ENCODE results near the gene C2CD4A.

The C2CD4A gene

GRCh38 chr15:62060113-62060895 lies 6.5 kb upstream of the C2CD4A start, which contains the start of gene VPS13C:
TSS of gene VPS13C (minus strand) at chr15:62060447. CDS start at chr15:62060374, 73 bp downstream.
- TF ChIP-seq NFIC (IDR thresholded peaks at IDR 0.05) (no peak), MAX (IDR thresholded peaks at IDR 0.05) (peak; percentile 85), TCF12 (IDR thresholded peaks at IDR 0.05; ENCODE audit: low read depth) (peak; percentile 11; the same call in 1 of the 2 replicates), YY1 (IDR thresholded peaks at IDR 0.05; ENCODE audit: low read depth) (0 out of 2 replicates have a peak, but pooled peaks have one; percentile 5), USF1 (IDR thresholded peaks at IDR 0.05) (peak; percentile 84), TAF1 (IDR thresholded peaks at IDR 0.05; ENCODE audit: low read depth) (peak; percentile 47; the same call in 1 of the 2 replicates), ZBTB7A (IDR thresholded peaks at IDR 0.05; ENCODE audit: low read depth) (peak; percentile 75), EGR1 (IDR thresholded peaks at IDR 0.05) (peak; percentile 47), CEBPB (IDR thresholded peaks at IDR 0.05) (no peak), EP300 (IDR thresholded peaks at IDR 0.05; ENCODE audit: borderline replicate concordance) (peak; percentile 13; the same call in 1 of the 2 replicates), CREB1 (IDR thresholded peaks at IDR 0.05; ENCODE audit: low read depth) (no peak), REST (IDR thresholded peaks at IDR 0.05; ENCODE audit: low read depth) (no peak), TEAD4 (IDR thresholded peaks at IDR 0.05) (no peak), RAD21 (IDR thresholded peaks at IDR 0.05; ENCODE audit: low read depth) (peak; percentile 26; the same call in 1 of the 2 replicates), FOXM1 (IDR thresholded peaks at IDR 0.05; ENCODE audit: borderline replicate concordance, low read depth) (no peak)

GRCh38 chr15:62060896-62061280 lies 5.9 kb upstream of the C2CD4A start:
- no peak for TF ChIP-seq NFIC (IDR thresholded peaks at IDR 0.05)
- no peak for TF ChIP-seq CREB1 (IDR thresholded peaks at IDR 0.05; ENCODE audit: low read depth)
- TF ChIP-seq TAF1 (IDR thresholded peaks at IDR 0.05; ENCODE audit: low read depth), result no peak
- TF ChIP-seq RAD21 (IDR thresholded peaks at IDR 0.05; ENCODE audit: low read depth), result no peak
- no peak for TF ChIP-seq REST (IDR thresholded peaks at IDR 0.05; ENCODE audit: low read depth)
- TF ChIP-seq USF1 (IDR thresholded peaks at IDR 0.05), result no peak
- no peak for TF ChIP-seq TCF12 (IDR thresholded peaks at IDR 0.05; ENCODE audit: low read depth)
- no peak for TF ChIP-seq EGR1 (IDR thresholded peaks at IDR 0.05)
- no peak for TF ChIP-seq CEBPB (IDR thresholded peaks at IDR 0.05)
- no peak for TF ChIP-seq TEAD4 (IDR thresholded peaks at IDR 0.05)
- no peak for TF ChIP-seq YY1 (IDR thresholded peaks at IDR 0.05; ENCODE audit: low read depth)
- TF ChIP-seq EP300 (IDR thresholded peaks at IDR 0.05; ENCODE audit: borderline replicate concordance), result no peak
- no peak for TF ChIP-seq FOXM1 (IDR thresholded peaks at IDR 0.05; ENCODE audit: borderline replicate concordance, low read depth)
- no peak for TF ChIP-seq MAX (IDR thresholded peaks at IDR 0.05)
- TF ChIP-seq ZBTB7A (IDR thresholded peaks at IDR 0.05; ENCODE audit: low read depth), result no peak

- TF ChIP-seq USF1 (IDR thresholded peaks at IDR 0.05) (no peak), TCF12 (IDR thresholded peaks at IDR 0.05; ENCODE audit: low read depth) (no peak), ZBTB7A (IDR thresholded peaks at IDR 0.05; ENCODE audit: low read depth) (no peak), CREB1 (IDR thresholded peaks at IDR 0.05; ENCODE audit: low read depth) (no peak), YY1 (IDR thresholded peaks at IDR 0.05; ENCODE audit: low read depth) (no peak), MAX (IDR thresholded peaks at IDR 0.05) (no peak), EP300 (IDR thresholded peaks at IDR 0.05; ENCODE audit: borderline replicate concordance) (no peak), TAF1 (IDR thresholded peaks at IDR 0.05; ENCODE audit: low read depth) (no peak)
These were observed 2.7 kb upstream of the C2CD4A start for GRCh38 chr15:62063825-62064635.

GRCh38 chr15:62067448-62068044 lies 769 bp downstream of the C2CD4A start:
- peak; percentile 54 for TF ChIP-seq MAX (IDR thresholded peaks at IDR 0.05)
- TF ChIP-seq YY1 (IDR thresholded peaks at IDR 0.05; ENCODE audit: low read depth), result no peak

All from Ishikawa (cell line).